HCT116 (cell line): ENCODE measurements around the gene LHPP. TPM values are rescaled to one million over a fixed set of nuclear protein-coding genes. Genes with fewer than 3 reads are reported as not detected.

Experiments used
- ATAC-seq: fragments of 200-7000 bp; cut with Tn5 transposase; 2 replicates; pipeline ENCODE4 v1.9.1; 2020; ENCODE audit warnings: mild to moderate bottlenecking, moderate library complexity
- BruUV-seq: library from RNA; stranded (reverse); fragments of 400-500 nt; replicated peaks from 2 replicates; lab custom pipeline; 2021; lab: Mats Ljungman, UMichigan
- CTCF ChIA-PET: fragments of 300-600 bp; sonication (Branson Sonifier 250); formaldehyde crosslinking; loops from one replicate; lab custom pipeline; 2021; ENCODE audit warnings: antibody characterized with exemption; lab: Charles Lee
- POLR2A ChIA-PET: fragments of 300-600, 350-600 bp; sonication (Branson Sonifier 250); formaldehyde crosslinking; loops from one replicate; lab custom pipeline; 2021; ENCODE audit warnings: antibody characterized with exemption; lab: Charles Lee
- RAD21 ChIA-PET, 2 experiments: fragments of 300-600 bp; sonication (Branson Sonifier 250); formaldehyde crosslinking; loops; one replicate each; lab custom pipeline; 2023; ENCODE audit warnings: low total read pairs in 2 of 2; ENCODE audit not compliant: uncharacterized antibody in 2 of 2, unreplicated experiment in 2 of 2, low non-redundant PET in 1 of 2; lab: Charles Lee
- DNase-seq: peaks from one replicate; pipeline ENCODE4 v3.0.0-alpha.2; 2010; ENCODE audit warnings: low read depth, low spot score
- H2AFZ ChIP-seq: fragments of 200-600 bp; shearing (Covaris generic), sonication (generic); 2 replicates; pipeline ENCODE4 v1.6.1; 2017; ENCODE audit warnings: low read depth, mixed run types, mixed read lengths, antibody characterized with exemption, low read length; ENCODE audit not compliant: poor library complexity, severe bottlenecking
- H3K27ac ChIP-seq: 2 replicates; pipeline ENCODE4 v1.5.1; 2012; ENCODE audit warnings: low read depth, low read length
- H3K27me3 ChIP-seq: fragments of 200-600 bp; sonication (generic); 2 replicates; pipeline ENCODE4 v1.6.1; 2016; ENCODE audit warnings: mixed run types, low read length, mixed read lengths; ENCODE audit not compliant: insufficient read depth
- H3K36me3 ChIP-seq, 2 experiments: fragments of 200-500 bp in 1 of 2; fragments of 200-600 bp in 1 of 2; sonication (Bioruptor generic) in 1 of 2; sonication (generic) in 1 of 2; 2 replicates each; pipeline versions ENCODE4 v1.5.1 to v1.6.1; 2014 to 2016; ENCODE audit warnings: low read length in 2 of 2, inconsistent platforms in 1 of 2, mixed read lengths in 1 of 2, mixed run types in 1 of 2; ENCODE audit not compliant: insufficient read depth in 2 of 2, control insufficient read depth in 1 of 2
- H3K4me1 ChIP-seq, 2 experiments: fragments of 200-600 bp in 1 of 2; sonication (generic) in 1 of 2; 2 replicates each; pipeline versions ENCODE4 v1.5.1 to v1.6.1; 2012 to 2017; ENCODE audit warnings: low read length in 2 of 2, inconsistent platforms in 1 of 2, mild to moderate bottlenecking in 1 of 2, mixed read lengths in 1 of 2, mixed run types in 1 of 2, moderate library complexity in 1 of 2; ENCODE audit not compliant: insufficient read depth in 2 of 2, control insufficient read depth in 1 of 2
- H3K4me2 ChIP-seq: fragments of 200-600 bp; sonication (generic); 2 replicates; pipeline ENCODE4 v1.6.1; 2017; ENCODE audit warnings: mixed run types, low read length, mixed read lengths
- H3K4me3 ChIP-seq, 2 experiments: fragments of 200-600 bp in 1 of 2; sonication (generic) in 1 of 2; replicated peaks in 1 of 2; 2 replicates each; pipeline ENCODE4 v1.5.1; 2011 to 2016; ENCODE audit warnings: low read length in 2 of 2, control low read depth in 1 of 2, low read depth in 1 of 2, mild to moderate bottlenecking in 1 of 2, mixed read lengths in 1 of 2, mixed run types in 1 of 2
- H3K79me2 ChIP-seq: fragments of 200-600 bp; sonication (generic); 2 replicates; pipeline ENCODE4 v1.6.1; 2017; ENCODE audit warnings: mild to moderate bottlenecking, mixed run types, low read length, moderate library complexity, mixed read lengths; ENCODE audit not compliant: insufficient read depth
- H3K9ac ChIP-seq: fragments of 200-600 bp; sonication (generic); 2 replicates; pipeline ENCODE4 v1.6.1; 2016; ENCODE audit warnings: low read length, mixed read lengths
- H3K9me2 ChIP-seq: fragments of 200-600 bp; sonication (generic), shearing (Covaris generic); 2 replicates; pipeline ENCODE4 v1.6.1; 2017; ENCODE audit warnings: mixed run types, mild to moderate bottlenecking, moderate library complexity; ENCODE audit not compliant: insufficient read depth
- H3K9me3 ChIP-seq, 2 experiments: fragments of 200-500 bp in 1 of 2; fragments of 200-600 bp in 1 of 2; sonication (Bioruptor generic) in 1 of 2; sonication (generic) in 1 of 2; 2 replicates each; pipeline ENCODE4 v1.6.1; 2014 to 2017; ENCODE audit warnings: low read length in 2 of 2, mixed read lengths in 2 of 2, inconsistent platforms in 1 of 2, low read depth in 1 of 2, mild to moderate bottlenecking in 1 of 2, mixed run types in 1 of 2, moderate library complexity in 1 of 2; ENCODE audit not compliant: control insufficient read depth in 1 of 2, insufficient read depth in 1 of 2
- H4K20me1 ChIP-seq: fragments of 200-600 bp; sonication (generic), shearing (Covaris generic); 2 replicates; pipeline ENCODE4 v1.6.1; 2017; ENCODE audit warnings: mixed run types, mild to moderate bottlenecking, moderate library complexity; ENCODE audit not compliant: insufficient read depth
- CBX3 ChIP-seq: IDR thresholded peaks from 2 replicates; pipeline ENCODE4 v1.6.1; 2012; ENCODE audit warnings: low read depth
- ELF1 ChIP-seq: IDR thresholded peaks from 2 replicates; pipeline ENCODE4 v1.6.1; 2012; ENCODE audit warnings: low read depth, borderline replicate concordance
- EZH2phosphoT487 ChIP-seq: fragments of 200-600 bp; IDR thresholded peaks from 2 replicates; pipeline ENCODE4 v1.6.1; 2018; ENCODE audit warnings: antibody characterized with exemption, borderline replicate concordance
- POLR2A ChIP-seq: IDR thresholded peaks from 2 replicates; pipeline ENCODE4 v1.7.0; 2011; ENCODE audit warnings: borderline replicate concordance; ENCODE audit not compliant: insufficient read depth, insufficient read length; ENCODE audit errors: extremely low read depth
- RAD21 ChIP-seq: IDR thresholded peaks from 2 replicates; pipeline ENCODE4 v1.6.1; 2012; ENCODE audit warnings: low read depth, mild to moderate bottlenecking
- SRF ChIP-seq: IDR thresholded peaks from 2 replicates; pipeline ENCODE4 v1.6.1; 2012; ENCODE audit warnings: low read depth
- TCF7L2 ChIP-seq: IDR thresholded peaks from 2 replicates; pipeline ENCODE4 v1.7.0; 2011; ENCODE audit warnings: borderline replicate concordance, inconsistent platforms; ENCODE audit not compliant: insufficient read depth, insufficient read length; ENCODE audit errors: extremely low read depth
- YY1 ChIP-seq: IDR thresholded peaks from 2 replicates; pipeline ENCODE4 v1.6.1; 2011; ENCODE audit warnings: low read length, low read depth, moderate library complexity, mild to moderate bottlenecking; ENCODE audit not compliant: insufficient replicate concordance; ENCODE audit errors: extremely low read depth
- ZFX ChIP-seq: fragments of 450-650 bp; IDR thresholded peaks from 2 replicates; pipeline ENCODE4 v1.6.1; 2017
- ZNF274 ChIP-seq: fragments of 200-500 bp; sonication (Bioruptor generic); IDR thresholded peaks from 2 replicates; pipeline ENCODE4 v1.6.1; 2014; ENCODE audit warnings: mild to moderate bottlenecking, low read depth, low read length, inconsistent platforms
- intact Hi-C: fragments of 100-400 bp; cut with micrococcal nuclease; formaldehyde crosslinking; loops from 2 replicates; pipeline ENCODE4 v1.10.0; 2022
- total RNA-seq: library from RNA; stranded (reverse); gene quantifications from one replicate; pipeline ENCODE4 v1.2.1, GENCODE V29; 2021; ENCODE audit not compliant: unreplicated experiment
- TF ChIP-seq, protein P1 (sequence below), 3 experiments: fragments of 200-600 bp in 1 of 3; sonication (generic) in 1 of 3; IDR thresholded peaks in 2 of 3; conservative IDR thresholded peaks in 1 of 3; 2 replicates each; pipeline ENCODE4 v1.5.1; 2012 to 2017; ENCODE audit warnings: low read depth in 2 of 3, low read length in 2 of 3, antibody characterized with exemption in 1 of 3, borderline replicate concordance in 1 of 3, control low read depth in 1 of 3, mild to moderate bottlenecking in 1 of 3, mixed read lengths in 1 of 3, mixed run types in 1 of 3, moderate library complexity in 1 of 3; ENCODE audit not compliant: insufficient read depth in 1 of 3

LHPP gene
- total RNA-seq, 1 experiment from 2014 or later: 45.8 TPM

DNA sequence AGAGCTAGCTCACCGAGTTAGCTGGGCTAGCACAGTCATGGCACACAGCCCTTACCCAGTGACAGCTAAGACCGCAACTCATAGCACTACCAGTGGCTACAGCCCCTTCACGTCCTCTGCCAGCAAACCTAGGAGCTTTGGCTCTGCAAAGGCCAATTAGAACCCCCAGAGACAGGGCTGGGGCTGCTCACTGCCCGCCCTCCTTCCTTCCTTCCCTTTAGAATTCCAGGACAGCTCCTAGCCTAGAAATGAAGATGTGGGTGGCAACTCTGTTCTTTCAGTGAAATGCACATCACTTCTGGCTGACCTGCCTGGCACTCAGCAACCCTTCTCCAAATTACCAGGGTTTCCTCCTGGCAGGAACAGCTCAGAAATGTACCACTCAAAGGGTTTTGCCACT lies 182.6 kb downstream of the LHPP start:
- peaks cover 6 to 20% of the 10 kb centered on the region in 2 experiments; a peak in 3 of 4 replicates for H3K4me1 ChIP-seq
- RAD21 ChIA-PET: no interaction called here
- H3K9ac ChIP-seq: no peak overlapping the region
- intact Hi-C loops: no loop called here
- H3K27me3 ChIP-seq: no peaks in the 10 kb centered on the region
- H2AFZ ChIP-seq: no peak overlapping the region
- no peak overlapping the region for H3K4me3 ChIP-seq
- no peaks in the 10 kb centered on the region for H3K36me3 ChIP-seq
- CTCF ChIA-PET: no interaction called here
- H3K9me3 ChIP-seq: no peaks in the 10 kb centered on the region
- DNase-seq (no peak), ATAC-seq (no peak)
- H3K4me2 ChIP-seq: no peak overlapping the region
- no peaks in the 10 kb centered on the region for H4K20me1 ChIP-seq
- H3K27ac ChIP-seq: no peak overlapping the region
- no peaks in the 10 kb centered on the region for H3K79me2 ChIP-seq
- BruUV-seq: no TSS peak
- POLR2A ChIA-PET: no interaction called here
- no peaks in the 10 kb centered on the region for H3K9me2 ChIP-seq
- TF ChIP-seq CBX3: no peak
- TF ChIP-seq, protein P1, sequence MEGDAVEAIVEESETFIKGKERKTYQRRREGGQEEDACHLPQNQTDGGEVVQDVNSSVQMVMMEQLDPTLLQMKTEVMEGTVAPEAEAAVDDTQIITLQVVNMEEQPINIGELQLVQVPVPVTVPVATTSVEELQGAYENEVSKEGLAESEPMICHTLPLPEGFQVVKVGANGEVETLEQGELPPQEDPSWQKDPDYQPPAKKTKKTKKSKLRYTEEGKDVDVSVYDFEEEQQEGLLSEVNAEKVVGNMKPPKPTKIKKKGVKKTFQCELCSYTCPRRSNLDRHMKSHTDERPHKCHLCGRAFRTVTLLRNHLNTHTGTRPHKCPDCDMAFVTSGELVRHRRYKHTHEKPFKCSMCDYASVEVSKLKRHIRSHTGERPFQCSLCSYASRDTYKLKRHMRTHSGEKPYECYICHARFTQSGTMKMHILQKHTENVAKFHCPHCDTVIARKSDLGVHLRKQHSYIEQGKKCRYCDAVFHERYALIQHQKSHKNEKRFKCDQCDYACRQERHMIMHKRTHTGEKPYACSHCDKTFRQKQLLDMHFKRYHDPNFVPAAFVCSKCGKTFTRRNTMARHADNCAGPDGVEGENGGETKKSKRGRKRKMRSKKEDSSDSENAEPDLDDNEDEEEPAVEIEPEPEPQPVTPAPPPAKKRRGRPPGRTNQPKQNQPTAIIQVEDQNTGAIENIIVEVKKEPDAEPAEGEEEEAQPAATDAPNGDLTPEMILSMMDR (IDR thresholded peaks at IDR 0.05 in 2 of 3, conservative IDR thresholded peaks at IDR 0.05 in 1 of 3; ENCODE audit: borderline replicate concordance in 1 of 3, insufficient read depth in 1 of 3, low read depth in 2 of 3, low read length in 2 of 3): no peak
- no peak for TF ChIP-seq ZNF274
- no peak for TF ChIP-seq SRF
- no peak for TF ChIP-seq EZH2phosphoT487
- TF ChIP-seq RAD21: no peak
- TF ChIP-seq ELF1: no peak
- no peak for TF ChIP-seq POLR2A
- no peak for TF ChIP-seq ZFX
- no peak for TF ChIP-seq TCF7L2
- TF ChIP-seq YY1: no peak
